Mucosa of descending colon (tissue), 3 donors: ENCODE data around the gene BACH1. TPM values are rescaled to one million over a fixed set of nuclear protein-coding genes. Genes with fewer than 3 reads are reported as not detected.

Source experiments
- ATAC-seq: fragments of 200-7000 bp; cut with Tn5 transposase; one replicate; pipeline ENCODE4 v1.9.1; 2020; ENCODE audit warnings: mild to moderate bottlenecking, moderate library complexity
- DNase-seq, 3 donors: peaks; one replicate each; pipeline ENCODE4 v3.0.0-alpha.2; 2020
- H3K36me3 ChIP-seq: fragments of 200-600 bp; one replicate; pipeline ENCODE4 v1.8.0; 2021; ENCODE audit warnings: low read depth, mild to moderate bottlenecking
- H3K4me1 ChIP-seq: fragments of 200-600 bp; one replicate; pipeline ENCODE4 v1.8.0; 2021; ENCODE audit warnings: low read depth, mild to moderate bottlenecking
- H3K4me3 ChIP-seq: fragments of 200-600 bp; one replicate; pipeline ENCODE4 v1.8.0; 2021; ENCODE audit warnings: mild to moderate bottlenecking
- H3K9me3 ChIP-seq: fragments of 200-600 bp; one replicate; pipeline ENCODE4 v1.8.0; 2021; ENCODE audit warnings: mild to moderate bottlenecking
- intact Hi-C, 2 donors: fragments of 100-400 bp; cut with DNase I in 1 of 2; cut with micrococcal nuclease in 1 of 2; formaldehyde crosslinking; loops; one replicate each; pipeline versions ENCODE4 v1.11.0 to v1.11.1; 2022; cut with DNase I, micrococcal nuclease
- total RNA-seq, 3 donors: library from RNA; stranded (reverse); fragmentation: NEBNext Ultra II Directional in 2 of 3; extraction: Animal tissue kit (Norgen Biotek cat#: 25700) in 2 of 3; gene quantifications; one replicate each; pipeline versions ENCODE4 v1.2.1 to v1.2.4, GENCODE V29; 2021 to 2023
- TF ChIP-seq, protein P1 (sequence below): fragments of 200-600 bp; IDR thresholded peaks from one replicate; pipeline ENCODE4 v1.8.0; 2022; ENCODE audit warnings: antibody characterized with exemption, mild to moderate bottlenecking
- donor health status: DM: no; HTN: no; CAD: no; lungs with moderate emphysema.
- donor health status: DM: no; HTN: no; CAD: no.
- donor health status: DM: no; HTN: yes; CAD: no.

BACH1 gene
- total RNA-seq, 3 donors from 2014 or later: 54.0 to 107 (median 57.2) TPM

GRCh38 chr21:29306920-29307319 is 8.2 kb downstream of the BACH1 start:
- ATAC-seq: no peak
- TF ChIP-seq, protein P1, sequence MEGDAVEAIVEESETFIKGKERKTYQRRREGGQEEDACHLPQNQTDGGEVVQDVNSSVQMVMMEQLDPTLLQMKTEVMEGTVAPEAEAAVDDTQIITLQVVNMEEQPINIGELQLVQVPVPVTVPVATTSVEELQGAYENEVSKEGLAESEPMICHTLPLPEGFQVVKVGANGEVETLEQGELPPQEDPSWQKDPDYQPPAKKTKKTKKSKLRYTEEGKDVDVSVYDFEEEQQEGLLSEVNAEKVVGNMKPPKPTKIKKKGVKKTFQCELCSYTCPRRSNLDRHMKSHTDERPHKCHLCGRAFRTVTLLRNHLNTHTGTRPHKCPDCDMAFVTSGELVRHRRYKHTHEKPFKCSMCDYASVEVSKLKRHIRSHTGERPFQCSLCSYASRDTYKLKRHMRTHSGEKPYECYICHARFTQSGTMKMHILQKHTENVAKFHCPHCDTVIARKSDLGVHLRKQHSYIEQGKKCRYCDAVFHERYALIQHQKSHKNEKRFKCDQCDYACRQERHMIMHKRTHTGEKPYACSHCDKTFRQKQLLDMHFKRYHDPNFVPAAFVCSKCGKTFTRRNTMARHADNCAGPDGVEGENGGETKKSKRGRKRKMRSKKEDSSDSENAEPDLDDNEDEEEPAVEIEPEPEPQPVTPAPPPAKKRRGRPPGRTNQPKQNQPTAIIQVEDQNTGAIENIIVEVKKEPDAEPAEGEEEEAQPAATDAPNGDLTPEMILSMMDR: no peak
- Histone ChIP-seq H3K36me3 (no peaks in the 10 kb centered on the region), H3K4me1 (peaks cover 27% of the 10 kb centered on the region), H3K4me3 (no peak overlapping the region), H3K9me3 (no peaks in the 10 kb centered on the region)
- intact Hi-C loops: no loop called here
- no peak for DNase-seq

GRCh38 chr21:29307718-29308455 is 9.2 kb downstream of the BACH1 start:
- H3K36me3 ChIP-seq: no peaks in the 10 kb centered on the region
- TF ChIP-seq, protein P1: no peak
- H3K4me3 ChIP-seq: no peak overlapping the region
- H3K9me3 ChIP-seq: no peaks in the 10 kb centered on the region
- peaks cover 19% of the 10 kb centered on the region for H3K4me1 ChIP-seq
- intact Hi-C loops: no loop called here
- DNase-seq (no peak), ATAC-seq (no peak)

- intact Hi-C loops: no loop called here
- TF ChIP-seq, protein P1: no peak
- no peak for ATAC-seq
- Histone ChIP-seq H3K36me3 (no peaks in the 10 kb centered on the region), H3K9me3 (no peaks in the 10 kb centered on the region), H3K4me3 (no peak overlapping the region), H3K4me1 (peaks cover 14% of the 10 kb centered on the region)
- no peak for DNase-seq
These were observed 9.7 kb downstream of the BACH1 start for GRCh38 chr21:29308456-29308783.

- H3K4me1 ChIP-seq: peaks cover 3% of the 10 kb centered on the region
These were observed 11.0 kb downstream of the BACH1 start for GRCh38 chr21:29309703-29310102.

DNA sequence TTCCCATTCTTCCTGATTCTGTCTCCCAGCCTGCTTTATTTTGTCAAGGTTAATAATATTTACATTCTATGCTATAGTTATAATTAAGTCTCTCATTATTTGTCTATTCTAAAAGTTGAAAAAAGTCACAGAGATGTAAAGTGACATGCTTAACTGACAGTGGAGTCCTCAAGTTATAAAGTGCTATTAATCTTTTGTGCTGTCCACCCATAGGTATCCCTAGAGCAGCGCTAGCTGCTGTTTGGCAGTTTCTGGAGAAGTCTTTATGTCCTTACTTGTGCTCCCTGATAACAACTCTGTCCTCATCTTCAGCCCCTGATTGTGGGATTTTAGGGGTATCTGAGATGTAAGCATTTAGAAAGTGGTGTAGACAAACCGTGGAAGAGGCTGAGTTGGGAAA is 13.1 kb downstream of the BACH1 start:
- TF ChIP-seq, protein P1: no peak
- H3K4me1 ChIP-seq: no peaks in the 10 kb centered on the region
- ATAC-seq: no peak
- H3K9me3 ChIP-seq: no peaks in the 10 kb centered on the region
- no peak overlapping the region for H3K4me3 ChIP-seq
- no peaks in the 10 kb centered on the region for H3K36me3 ChIP-seq
- no peak for DNase-seq
- intact Hi-C loops: no loop called here

More at GRCh38 chr21:29309703-29310102, 11.0 kb downstream of the BACH1 start:
- no peaks in the 10 kb centered on the region for H3K9me3 ChIP-seq
- DNase-seq (no peak), ATAC-seq (no peak)
- no peaks in the 10 kb centered on the region for H3K36me3 ChIP-seq
- TF ChIP-seq, protein P1: no peak
- intact Hi-C loops: no loop called here
- H3K4me3 ChIP-seq: no peak overlapping the region
